ENCODE measurements around the gene NCF2.

Gene NCF2

GRCh38 chr1:183548116-183548515 lies 42.1 kb downstream of the NCF2 start:
- DNase-seq, result no peak

GRCh38 chr1:183546427-183546826 lies 43.8 kb downstream of the NCF2 start:
- no peak for DNase-seq

- no peak for DNase-seq
Observed at GRCh38 chr1:183544598-183545297, 45.5 kb downstream of the NCF2 start.

GRCh38 chr1:183543619-183544204 lies 46.5 kb downstream of the NCF2 start:
- DNase-seq, result no peak

- no peak for DNase-seq
Observed at GRCh38 chr1:183537405-183537804, 52.9 kb downstream of the NCF2 start.

- no peak for DNase-seq
Observed at GRCh38 chr1:183533617-183534174, 56.6 kb downstream of the NCF2 start.

- no peak for DNase-seq
Observed at GRCh38 chr1:183528577-183528976, 61.7 kb downstream of the NCF2 start.

GRCh38 chr1:183522104-183522503 lies 68.2 kb downstream of the NCF2 start:
- no peak for DNase-seq

GRCh38 chr1:183520379-183520778 lies 69.9 kb downstream of the NCF2 start:
- DNase-seq, result no peak

- DNase-seq, result no peak
Observed at GRCh38 chr1:183517401-183517800, 72.9 kb downstream of the NCF2 start.

- DNase-seq, result no peak
Observed at GRCh38 chr1:183516725-183517124, 73.5 kb downstream of the NCF2 start.

GRCh38 chr1:183515002-183515689 lies 75.1 kb downstream of the NCF2 start:
- DNase-seq, result no peak

GRCh38 chr1:183514235-183514634 lies 76.0 kb downstream of the NCF2 start:
- no peak for DNase-seq

GRCh38 chr1:183512450-183512849 lies 77.8 kb downstream of the NCF2 start:
- no peak for DNase-seq

- DNase-seq, result no peak
Observed at GRCh38 chr1:183508694-183509093, 81.6 kb downstream of the NCF2 start.

GRCh38 chr1:183506561-183506960 lies 83.7 kb downstream of the NCF2 start:
- DNase-seq, result no peak

All from activated naive CD4-positive, alpha-beta T cell treated with Interleukin-2 at 50 U/mL for 16 hours (primary cell).